KOPT-K1 (cell line): ENCODE results near the gene MRAP.

ENCODE experiments used
- H3K27ac ChIP-seq: fragments of 200-600 bp; sonication (generic); 2 replicates; pipeline ENCODE4 v1.5.1; 2016; ENCODE audit warnings: antibody characterized with exemption, mild to moderate bottlenecking, low read depth, low read length; ENCODE audit not compliant: poor library complexity, severe bottlenecking
- H3K36me3 ChIP-seq: fragments of 200-600 bp; sonication (generic); 2 replicates; pipeline ENCODE4 v1.5.1; 2017; ENCODE audit warnings: antibody characterized with exemption, mild to moderate bottlenecking, low read length, moderate library complexity; ENCODE audit not compliant: insufficient read depth
- H3K9me3 ChIP-seq: fragments of 200-600 bp; sonication (generic); 2 replicates; pipeline ENCODE4 v1.5.1; 2017; ENCODE audit warnings: antibody characterized with exemption, low read length, mild to moderate bottlenecking; ENCODE audit not compliant: insufficient read depth, poor library complexity, severe bottlenecking

Gene MRAP

DNA sequence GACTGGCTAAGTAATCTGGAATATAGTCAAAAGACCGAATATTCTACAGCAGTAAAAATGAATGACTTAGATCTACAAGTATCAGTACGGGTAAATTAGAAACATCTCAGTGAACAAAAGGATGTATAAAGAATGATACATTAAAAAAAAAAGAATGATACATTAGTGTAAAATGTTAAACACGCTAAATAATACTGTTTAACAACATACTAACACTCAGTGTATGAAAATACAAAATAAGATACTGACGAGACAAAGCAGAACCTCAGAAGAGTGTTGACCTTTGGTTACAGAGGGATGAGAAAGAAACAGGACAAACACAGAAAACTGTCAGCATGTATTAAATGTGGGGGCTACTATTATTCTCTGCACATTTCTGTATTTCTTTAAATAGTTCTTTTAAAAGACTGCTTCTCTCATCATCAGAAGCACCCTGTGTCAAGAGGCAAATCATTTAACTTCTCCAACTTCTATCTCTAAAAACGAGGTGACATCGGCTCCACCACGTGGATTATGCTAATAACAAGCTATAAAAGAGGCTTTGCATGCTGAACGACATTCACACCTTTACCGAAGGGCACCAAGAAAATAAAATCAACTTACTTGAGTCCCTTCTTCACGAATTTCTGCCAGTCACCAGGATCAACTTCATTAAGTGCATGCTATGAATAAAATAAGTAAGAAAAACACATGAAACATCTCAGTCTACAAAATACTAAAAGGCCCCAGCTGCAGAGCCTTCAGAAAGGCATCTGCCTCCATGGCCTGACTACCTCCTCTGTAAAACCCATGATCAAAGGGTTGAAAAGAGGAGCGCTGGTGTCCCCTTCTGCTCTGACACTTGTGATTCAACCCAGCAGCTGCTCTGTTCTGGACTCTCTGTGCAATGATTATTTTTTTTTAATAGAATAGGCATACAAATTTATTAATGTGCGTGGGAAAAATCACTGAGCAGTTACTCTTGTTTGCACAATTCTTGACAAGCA is 42.5 kb downstream of the MRAP start:
- H3K27ac ChIP-seq = no peak overlapping the region
- H3K36me3 ChIP-seq = peaks cover 100% of the 10 kb centered on the region

DNA sequence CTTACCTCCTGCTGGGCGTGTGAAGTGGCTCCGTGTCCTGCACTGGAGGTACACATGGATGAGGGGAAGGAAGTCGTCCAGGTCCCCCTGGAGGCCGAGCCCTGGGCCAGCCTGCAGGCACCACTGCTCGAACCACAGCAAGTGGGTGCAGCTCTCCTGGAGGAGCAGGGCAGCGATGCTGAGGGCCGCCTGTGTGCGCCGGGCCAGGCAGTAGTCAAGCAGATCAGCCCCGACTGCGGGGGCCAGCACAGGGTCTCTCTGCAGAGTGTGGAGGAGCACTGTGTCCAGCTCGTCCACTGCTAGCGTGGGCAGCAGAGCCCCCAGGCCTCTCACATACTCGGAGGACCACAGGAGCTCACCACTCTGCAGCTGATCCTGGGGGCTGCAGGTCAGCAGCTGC is 48.3 kb downstream of the MRAP start:
- Histone ChIP-seq H3K36me3 (peaks cover 100% of the 10 kb centered on the region), H3K9me3 (peaks cover 40% of the 10 kb centered on the region), H3K27ac (no peak overlapping the region)

More for the DNA sequence above, 42.5 kb downstream of the MRAP start:
- H3K9me3 ChIP-seq = peaks cover 27% of the 10 kb centered on the region

DNA sequence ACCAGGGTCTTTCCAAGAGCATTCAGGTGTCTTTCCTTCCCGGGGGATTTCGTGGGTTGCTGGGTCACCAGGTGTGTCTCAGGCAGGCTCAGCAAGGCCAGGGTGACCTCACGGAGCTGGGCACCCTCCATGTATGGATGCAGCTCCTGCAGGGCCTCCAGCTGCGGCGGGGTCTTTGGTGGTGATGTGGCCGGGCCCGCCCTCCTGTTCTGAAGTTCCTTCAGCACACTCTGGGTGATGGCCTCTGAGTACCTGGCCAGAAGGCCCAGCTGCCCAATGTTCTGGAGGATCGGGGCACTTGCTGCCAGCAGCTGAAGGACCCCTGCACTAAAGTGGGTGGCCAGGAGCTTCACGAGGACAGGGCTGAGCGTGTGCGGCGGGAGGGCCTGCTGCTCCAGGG is 48.7 kb downstream of the MRAP start:
- Histone ChIP-seq H3K36me3 (peaks cover 100% of the 10 kb centered on the region), H3K27ac (no peak overlapping the region), H3K9me3 (peaks cover 40% of the 10 kb centered on the region)

DNA sequence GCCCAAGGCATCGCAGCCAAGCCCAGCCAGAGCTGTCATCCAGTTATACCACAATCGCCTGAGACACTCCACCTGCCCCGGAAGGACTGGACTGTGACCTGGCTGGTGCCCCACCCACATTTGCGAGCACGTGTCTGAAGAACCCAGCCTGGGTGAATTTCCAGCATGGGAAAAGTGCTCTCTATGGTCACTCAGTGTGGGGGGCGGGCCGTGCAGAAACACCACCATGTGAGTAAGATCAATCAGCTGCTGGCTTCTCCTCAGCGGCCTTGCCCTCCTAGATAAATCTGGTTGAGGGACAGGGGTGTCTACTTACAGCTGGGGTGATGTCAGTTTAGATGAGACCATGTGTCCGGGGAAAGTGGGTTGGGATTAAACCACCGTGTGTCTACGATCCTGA is 49.3 kb downstream of the MRAP start:
- peaks cover 40% of the 10 kb centered on the region for H3K9me3 ChIP-seq
- no peak overlapping the region for H3K27ac ChIP-seq
- H3K36me3 ChIP-seq = peaks cover 100% of the 10 kb centered on the region

DNA sequence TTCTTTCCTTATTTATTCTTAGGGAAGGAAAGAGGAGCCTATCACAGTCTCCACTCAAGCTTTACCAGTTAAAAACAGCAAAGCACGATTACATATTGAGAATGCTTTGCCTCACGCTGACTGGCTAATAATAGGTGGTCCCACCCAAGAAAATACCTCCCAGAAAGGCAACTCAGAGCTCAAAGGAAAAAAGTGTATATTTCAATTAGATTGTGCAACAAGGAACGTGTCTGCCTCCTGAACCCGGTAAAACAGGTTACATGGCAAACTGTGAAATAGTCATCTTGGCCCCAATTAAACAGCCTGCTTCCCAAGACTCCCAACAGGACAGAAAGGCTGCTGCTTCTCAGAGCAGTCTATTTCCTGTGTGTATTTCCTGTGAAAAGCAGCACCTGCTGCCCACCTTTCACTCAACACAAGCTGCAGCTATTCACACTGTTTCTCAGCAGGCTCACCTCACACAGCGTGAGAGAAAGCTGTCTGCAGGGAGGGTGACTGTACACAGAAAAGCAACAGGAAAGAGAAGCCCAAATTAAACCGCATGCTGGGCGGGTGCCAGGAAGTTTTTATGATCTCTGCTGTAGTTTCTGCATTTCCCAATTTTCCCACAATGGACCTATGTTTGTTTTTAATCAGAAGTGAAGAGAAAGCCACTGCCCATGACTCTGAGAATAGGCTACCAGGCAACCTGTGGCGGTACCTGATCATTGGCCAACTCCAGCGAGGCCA is 50.1 kb downstream of the MRAP start:
- H3K36me3 ChIP-seq = peaks cover 100% of the 10 kb centered on the region
- H3K27ac ChIP-seq = no peak overlapping the region
- peaks cover 37% of the 10 kb centered on the region for H3K9me3 ChIP-seq

DNA sequence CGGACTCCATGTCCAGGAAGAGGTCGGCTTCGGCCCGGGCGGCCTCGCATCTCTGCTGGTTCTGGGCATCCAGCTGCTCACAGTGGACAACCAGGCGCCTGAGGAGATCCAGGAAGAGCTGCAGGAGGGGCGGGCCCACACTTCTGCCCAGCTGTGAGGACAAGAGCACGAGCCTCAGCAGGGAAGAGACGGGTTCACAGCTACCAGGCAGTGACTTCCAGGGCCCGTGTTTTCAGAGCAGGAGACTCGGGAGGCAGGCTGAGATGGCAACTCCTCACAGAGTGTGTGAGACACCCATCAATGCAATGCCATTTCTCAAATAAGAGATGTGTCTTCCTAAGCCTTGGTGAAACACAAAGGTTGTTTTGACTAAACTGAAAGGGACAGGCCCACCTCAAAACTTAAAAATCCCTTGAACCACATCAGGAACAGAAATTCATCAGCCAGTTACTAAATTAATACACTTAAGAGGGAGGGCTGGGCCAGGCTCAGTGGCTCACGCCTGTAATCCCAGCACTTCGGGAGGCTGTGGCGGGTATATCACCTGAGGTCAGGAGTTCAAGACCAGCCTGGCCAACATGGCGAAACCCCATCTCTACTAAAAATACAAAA is 50.8 kb downstream of the MRAP start:
- peaks cover 100% of the 10 kb centered on the region for H3K36me3 ChIP-seq
- peaks cover 30% of the 10 kb centered on the region for H3K9me3 ChIP-seq
- H3K27ac ChIP-seq = no peak overlapping the region

DNA sequence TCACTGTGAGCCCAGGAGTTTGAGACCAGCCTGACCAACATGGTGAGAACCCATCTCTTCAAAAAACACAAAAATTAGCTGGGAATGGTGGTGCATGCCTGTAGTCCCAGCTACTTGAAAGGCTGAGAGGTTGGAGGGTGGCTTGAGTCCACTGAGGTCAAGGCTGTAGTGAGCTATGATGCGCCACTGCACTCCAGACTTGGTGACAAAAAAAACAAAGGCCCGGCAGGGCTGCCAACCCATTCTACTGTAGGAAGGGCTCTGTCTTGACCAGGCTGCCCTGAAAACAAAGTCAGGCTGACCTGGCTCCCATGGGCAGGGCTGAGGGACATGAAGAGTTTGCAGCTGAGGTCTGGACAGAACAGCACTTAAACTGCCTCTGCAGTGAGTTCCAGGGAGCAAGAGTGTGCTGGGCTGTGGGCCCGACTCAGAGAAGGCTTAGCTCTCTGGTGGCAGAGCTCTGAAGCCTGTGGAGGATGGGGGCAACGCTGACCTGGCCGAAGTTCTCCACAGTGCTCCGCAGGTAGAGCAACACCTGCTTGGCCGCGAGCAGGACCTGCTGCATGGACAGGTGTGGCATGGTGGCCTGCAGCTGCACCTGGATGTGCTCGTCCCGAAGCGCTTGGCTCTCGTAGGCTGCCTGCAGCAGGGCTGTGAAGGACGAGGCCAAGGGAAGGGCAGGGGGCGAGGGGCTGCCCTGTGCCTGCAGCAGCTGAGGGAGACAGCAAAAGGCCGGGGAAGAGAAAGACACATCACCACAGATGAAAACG is 51.7 kb downstream of the MRAP start:
- H3K9me3 ChIP-seq = peaks cover 21% of the 10 kb centered on the region
- H3K27ac ChIP-seq = no peak overlapping the region
- peaks cover 100% of the 10 kb centered on the region for H3K36me3 ChIP-seq

DNA sequence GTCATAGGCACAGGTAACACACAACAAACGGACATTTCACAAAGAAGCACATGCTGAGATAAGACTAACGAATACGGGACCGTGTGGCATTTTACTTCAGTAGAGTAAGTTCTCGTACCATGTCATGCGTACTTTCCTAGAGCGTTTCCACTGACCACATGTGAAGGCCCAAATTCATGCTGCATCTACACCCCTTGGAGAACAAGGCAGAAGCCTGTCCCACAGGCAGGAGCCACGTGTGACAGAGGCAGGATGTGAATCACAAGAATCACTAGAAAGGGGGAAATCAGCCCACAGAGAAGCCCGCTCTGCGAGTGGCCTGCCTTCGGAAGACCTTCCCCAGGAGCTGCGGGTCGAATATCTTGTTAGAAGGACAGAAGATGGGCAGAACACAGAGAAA is 52.3 kb downstream of the MRAP start:
- Histone ChIP-seq H3K36me3 (peaks cover 100% of the 10 kb centered on the region), H3K27ac (no peak overlapping the region)

DNA sequence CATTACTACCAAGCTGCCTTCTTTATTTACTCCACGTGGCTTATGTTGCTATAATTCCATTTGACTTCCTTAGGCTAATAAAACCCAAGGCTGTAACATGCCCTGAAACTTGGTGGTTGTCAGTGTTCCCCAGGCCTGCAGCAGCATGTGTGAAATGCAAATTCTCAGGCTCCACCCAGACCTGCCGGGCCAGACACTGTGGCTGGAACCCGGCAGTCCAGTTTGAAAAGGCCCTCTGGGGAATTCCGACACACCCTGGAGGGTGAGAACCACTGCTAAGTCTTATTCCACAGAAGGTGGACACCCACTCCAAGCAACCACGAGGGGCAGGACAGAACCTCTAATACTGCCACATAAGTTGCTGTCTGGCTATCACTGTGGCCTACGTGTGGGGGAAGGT is 52.8 kb downstream of the MRAP start:
- H3K9me3 ChIP-seq = peaks cover 12% of the 10 kb centered on the region
- H3K36me3 ChIP-seq = peaks cover 100% of the 10 kb centered on the region
- no peak overlapping the region for H3K27ac ChIP-seq

More for the DNA sequence above, 52.3 kb downstream of the MRAP start:
- peaks cover 15% of the 10 kb centered on the region for H3K9me3 ChIP-seq

DNA sequence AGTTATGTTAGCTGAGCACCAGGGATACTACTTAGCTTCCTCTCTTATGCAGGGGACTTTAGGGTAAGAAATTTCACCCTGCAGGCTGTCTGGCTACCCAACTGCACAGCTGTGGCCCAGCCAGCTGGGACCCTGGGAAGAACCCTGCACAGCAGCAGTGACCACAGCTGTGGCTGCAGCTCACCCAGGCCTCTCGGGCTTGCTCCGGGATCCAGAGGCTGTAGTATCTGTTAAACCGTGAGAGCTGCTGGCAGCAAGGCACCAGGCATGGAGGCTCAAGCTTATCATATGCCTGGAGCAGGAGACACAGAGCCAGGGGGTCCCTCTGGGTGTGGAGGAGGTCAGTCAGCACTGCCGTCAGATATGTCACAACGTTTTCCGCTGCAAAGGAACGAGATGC is 53.9 kb downstream of the MRAP start:
- peaks cover 3% of the 10 kb centered on the region for H3K9me3 ChIP-seq
- H3K27ac ChIP-seq = no peak overlapping the region
- peaks cover 99% of the 10 kb centered on the region for H3K36me3 ChIP-seq

DNA sequence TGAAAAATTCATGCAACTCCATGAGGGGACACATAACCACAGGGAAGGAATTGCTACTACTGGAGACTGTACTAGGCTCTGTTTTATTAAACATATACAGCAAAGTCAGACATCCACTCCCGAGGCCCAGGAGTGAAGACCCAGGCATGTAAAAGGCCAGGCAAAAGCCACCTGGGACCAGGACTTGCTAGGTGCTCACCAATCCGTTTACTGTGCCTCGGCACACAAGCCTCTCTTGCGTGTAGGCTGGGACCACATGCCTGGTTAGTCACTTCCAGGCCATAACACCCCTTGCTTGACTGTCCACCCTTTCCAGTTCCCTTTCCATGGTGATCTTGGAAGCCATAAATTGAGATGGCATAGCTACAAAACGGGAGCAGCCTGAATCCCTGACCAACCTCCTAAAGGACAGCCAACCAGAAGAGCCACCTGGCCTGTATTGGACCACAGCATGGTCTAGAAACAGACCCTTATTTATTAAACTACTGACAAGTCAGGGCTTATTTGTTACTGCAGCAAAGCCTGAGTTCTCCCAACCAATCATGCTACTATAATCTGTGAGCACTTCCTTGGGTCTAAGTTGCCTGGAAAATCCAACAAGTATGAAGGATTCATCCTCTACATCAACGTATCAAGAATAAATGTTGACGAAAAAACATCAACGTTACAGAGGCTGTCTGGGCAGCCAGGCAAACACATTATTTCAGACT is 54.5 kb downstream of the MRAP start:
- no peak overlapping the region for H3K27ac ChIP-seq
- H3K36me3 ChIP-seq = peaks cover 99% of the 10 kb centered on the region
- no peaks in the 10 kb centered on the region for H3K9me3 ChIP-seq

DNA sequence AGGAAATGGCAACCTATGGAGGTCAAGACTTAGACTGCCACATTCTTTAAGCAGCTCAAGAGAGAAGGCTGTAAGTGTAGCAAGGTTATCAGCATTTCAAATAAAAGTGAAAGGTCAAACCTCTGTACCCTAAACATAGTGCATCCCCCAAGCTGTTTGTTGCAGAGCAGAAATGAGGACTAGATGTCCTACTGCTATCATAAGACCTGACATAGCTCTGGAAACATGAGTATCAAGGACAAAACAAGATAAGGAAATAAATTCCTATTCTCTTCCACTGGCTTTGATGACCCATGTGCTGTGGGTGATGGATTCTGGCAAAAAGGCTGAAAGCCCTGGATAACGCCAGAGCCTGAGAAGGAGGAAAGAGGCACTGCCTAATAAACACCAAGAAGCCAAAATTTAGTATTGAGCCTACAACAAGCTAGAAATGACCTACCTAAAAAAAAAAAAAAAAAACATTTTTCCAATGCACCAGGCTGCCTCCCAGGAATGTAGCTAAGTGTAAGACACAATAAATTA is 58.3 kb downstream of the MRAP start:
- peaks cover 99% of the 10 kb centered on the region for H3K36me3 ChIP-seq
- no peaks in the 10 kb centered on the region for H3K9me3 ChIP-seq
- H3K27ac ChIP-seq = no peak overlapping the region

DNA sequence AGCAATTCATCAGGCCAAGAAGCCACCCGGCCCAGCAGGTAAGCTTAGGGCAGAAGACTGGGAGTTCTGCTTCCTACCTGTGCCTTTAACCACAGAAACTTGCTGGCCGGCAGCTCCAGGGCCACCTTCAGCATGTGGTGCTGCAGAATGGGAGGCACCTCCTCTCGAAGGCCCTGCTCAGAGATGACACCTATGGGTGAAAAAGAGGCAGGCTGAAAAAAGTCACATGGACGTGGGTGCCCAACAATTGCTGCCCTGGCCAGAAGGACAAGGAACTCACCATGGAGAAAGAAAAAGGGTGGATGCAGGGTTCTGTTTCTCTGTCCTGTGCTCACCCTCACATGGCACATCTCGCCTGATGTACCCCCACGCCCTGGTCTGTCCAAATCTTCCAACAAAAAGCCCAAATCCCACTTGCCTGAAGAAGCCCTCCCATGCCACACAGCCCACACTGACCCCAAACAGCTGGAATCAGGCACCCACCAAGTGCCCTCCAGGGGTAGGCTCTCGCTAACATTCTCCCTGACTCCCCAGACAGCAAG is 61.1 kb downstream of the MRAP start:
- Histone ChIP-seq H3K9me3 (no peaks in the 10 kb centered on the region), H3K27ac (no peak overlapping the region), H3K36me3 (peaks cover 99% of the 10 kb centered on the region)
